HepG2 (cell line): Measurements from ENCODE around the gene ZNF132. TPM values are rescaled to one million over a fixed set of nuclear protein-coding genes. Genes with fewer than 3 reads are reported as not detected.

Experiments
- ETV5 ChIP-seq: IDR thresholded peaks from 2 replicates; pipeline ENCODE4 v1.6.1; 2018; ENCODE audit warnings: missing biosample characterization, missing genetic modification reagents, inconsistent platforms, borderline replicate concordance
- HNRNPK ChIP-seq: fragments of 200-400 bp; formaldehyde crosslinking; IDR thresholded peaks from 2 replicates; pipeline ENCODE4 v1.6.1; 2018; ENCODE audit warnings: low read length, low read depth, moderate library complexity, mild to moderate bottlenecking; ENCODE audit not compliant: poor library complexity, severe bottlenecking
- KDM1A ChIP-seq: IDR thresholded peaks from 2 replicates; pipeline ENCODE4 v1.6.1; 2016; ENCODE audit warnings: missing compliant biosample characterization
- MTF2 ChIP-seq: sonication (generic); formaldehyde crosslinking; IDR thresholded peaks from 2 replicates; pipeline ENCODE4 v1.5.0; 2020; ENCODE audit warnings: missing genetic modification reagents, borderline replicate concordance
- MXD1 ChIP-seq: sonication (generic); formaldehyde crosslinking; IDR thresholded peaks from 2 replicates; pipeline ENCODE4 v1.4.0; 2020; ENCODE audit warnings: mild to moderate bottlenecking, missing genetic modification reagents
- POLR2A ChIP-seq, 2 experiments: IDR thresholded peaks; 2 replicates each; pipeline ENCODE4 v1.6.1; 2011; ENCODE audit warnings: low read depth in 2 of 2, low read length in 2 of 2, mild to moderate bottlenecking in 1 of 2, moderate library complexity in 1 of 2; ENCODE audit not compliant: insufficient read depth in 1 of 2
- RAD21 ChIP-seq: fragments of 450-650 bp; formaldehyde crosslinking; IDR thresholded peaks from 2 replicates; pipeline ENCODE4 v1.5.0; 2020; ENCODE audit warnings: mild to moderate bottlenecking
- RBAK ChIP-seq: sonication (generic); formaldehyde crosslinking; IDR thresholded peaks from 2 replicates; pipeline ENCODE4 v1.5.1; 2020; ENCODE audit warnings: mild to moderate bottlenecking, missing genetic modification reagents
- SNRNP70 ChIP-seq: fragments of 200-400 bp; formaldehyde crosslinking; IDR thresholded peaks from 2 replicates; pipeline ENCODE4 v1.6.1; 2017; ENCODE audit warnings: mild to moderate bottlenecking, low read depth, low read length, moderate library complexity
- SP1 ChIP-seq, 2 experiments: fragments of 450-650 bp in 1 of 2; sonication (generic) in 1 of 2; formaldehyde crosslinking in 1 of 2; IDR thresholded peaks; 2 replicates each; pipeline versions ENCODE4 v1.4.0 to v1.6.1; 2016 to 2020; ENCODE audit warnings: missing genetic modification reagents in 1 of 2
- ZBTB37 ChIP-seq: sonication (generic); formaldehyde crosslinking; IDR thresholded peaks from 2 replicates; pipeline ENCODE4 v1.4.0; 2020; ENCODE audit warnings: mild to moderate bottlenecking, missing genetic modification reagents
- ZFP90 ChIP-seq: sonication (generic); formaldehyde crosslinking; IDR thresholded peaks from 2 replicates; pipeline ENCODE4 v1.8.0; 2022; ENCODE audit warnings: missing genetic modification reagents, mild to moderate bottlenecking, inconsistent platforms, borderline replicate concordance
- ZMYM2 ChIP-seq: sonication (generic); formaldehyde crosslinking; IDR thresholded peaks from 2 replicates; pipeline ENCODE4 v1.8.0; 2022; ENCODE audit warnings: mild to moderate bottlenecking, missing genetic modification reagents
- ZNF205 ChIP-seq: IDR thresholded peaks from 2 replicates; pipeline ENCODE4 v1.6.1; 2018; ENCODE audit warnings: missing biosample characterization, missing genetic modification reagents
- ZNF292 ChIP-seq: sonication (generic); formaldehyde crosslinking; IDR thresholded peaks from 2 replicates; pipeline ENCODE4 v1.8.1; 2022; ENCODE audit warnings: mild to moderate bottlenecking, low read depth, missing genetic modification reagents, borderline replicate concordance
- ZNF335 ChIP-seq: sonication (generic); formaldehyde crosslinking; IDR thresholded peaks from 2 replicates; pipeline ENCODE4 v1.4.0; 2020; ENCODE audit warnings: missing genetic modification reagents
- ZNF746 ChIP-seq: sonication (generic); formaldehyde crosslinking; IDR thresholded peaks from 2 replicates; pipeline ENCODE4 v1.8.0; 2022; ENCODE audit warnings: mild to moderate bottlenecking, missing genetic modification reagents
- ZNF761 ChIP-seq: sonication (generic); formaldehyde crosslinking; conservative IDR thresholded peaks from 2 replicates; pipeline ENCODE4 v1.4.0; 2020; ENCODE audit warnings: mild to moderate bottlenecking, missing genetic modification reagents
- ZZZ3 ChIP-seq: sonication (generic); formaldehyde crosslinking; IDR thresholded peaks from 2 replicates; pipeline ENCODE4 v1.4.0; 2020; ENCODE audit warnings: missing genetic modification reagents, mild to moderate bottlenecking, borderline replicate concordance
- polyA plus RNA-seq, 8 experiments: library from polyadenylated mRNA; depleted of rRNA in 3 of 8; stranded (reverse) in 7 of 8; unstranded in 1 of 8; fragments of >200 nt; fragmentation: Illumina TruSeq in 4 of 8; extraction: Trizol in 4 of 8; gene quantifications; 2 replicates each; pipeline versions ENCODE4 v1.2.1 to v1.2.3, GENCODE V29; 2011 to 2016; ENCODE audit warnings: low read depth in 4 of 8, missing spikeins in 1 of 8, mixed read lengths in 1 of 8; ENCODE audit not compliant: insufficient read depth in 1 of 8
- total RNA-seq, 5 experiments: library from RNA; depleted of rRNA; stranded (reverse); fragments of >200 nt; fragmentation: Illumina TruSeq; extraction: Trizol; gene quantifications; 2 replicates each; pipeline ENCODE4 v1.2.3, GENCODE V29; 2016; ENCODE audit warnings: low read depth in 1 of 5
- TF ChIP-seq, protein P1 (sequence below): sonication (generic); formaldehyde crosslinking; IDR thresholded peaks from 2 replicates; pipeline ENCODE4 v1.4.0; 2020; ENCODE audit warnings: mild to moderate bottlenecking, missing genetic modification reagents, borderline replicate concordance

ZNF132 gene
- total and polyA plus RNA-seq, 2 of the 13 experiments (the other 11 are each of a cell fraction or from before 2014, with no cell fraction given), result not detected

GRCh38 chr19:58466760-58467589, 27.0 kb upstream of the ZNF132 start, which contains the start of gene ZNF324 (continued):
- TF ChIP-seq MXD1, result no peak
- no peak for TF ChIP-seq RBAK (CRISPR knock-in tag)
- no peak for TF ChIP-seq KDM1A (CRISPR knock-in tag)
- no peak for TF ChIP-seq HNRNPK
- no peak for TF ChIP-seq MTF2 (CRISPR knock-in tag)
- no peak; the same call in 1 of the 2 replicates for TF ChIP-seq ZNF761 (CRISPR knock-in tag)
- TF ChIP-seq SNRNP70, result no peak
- TF ChIP-seq, protein P1, sequence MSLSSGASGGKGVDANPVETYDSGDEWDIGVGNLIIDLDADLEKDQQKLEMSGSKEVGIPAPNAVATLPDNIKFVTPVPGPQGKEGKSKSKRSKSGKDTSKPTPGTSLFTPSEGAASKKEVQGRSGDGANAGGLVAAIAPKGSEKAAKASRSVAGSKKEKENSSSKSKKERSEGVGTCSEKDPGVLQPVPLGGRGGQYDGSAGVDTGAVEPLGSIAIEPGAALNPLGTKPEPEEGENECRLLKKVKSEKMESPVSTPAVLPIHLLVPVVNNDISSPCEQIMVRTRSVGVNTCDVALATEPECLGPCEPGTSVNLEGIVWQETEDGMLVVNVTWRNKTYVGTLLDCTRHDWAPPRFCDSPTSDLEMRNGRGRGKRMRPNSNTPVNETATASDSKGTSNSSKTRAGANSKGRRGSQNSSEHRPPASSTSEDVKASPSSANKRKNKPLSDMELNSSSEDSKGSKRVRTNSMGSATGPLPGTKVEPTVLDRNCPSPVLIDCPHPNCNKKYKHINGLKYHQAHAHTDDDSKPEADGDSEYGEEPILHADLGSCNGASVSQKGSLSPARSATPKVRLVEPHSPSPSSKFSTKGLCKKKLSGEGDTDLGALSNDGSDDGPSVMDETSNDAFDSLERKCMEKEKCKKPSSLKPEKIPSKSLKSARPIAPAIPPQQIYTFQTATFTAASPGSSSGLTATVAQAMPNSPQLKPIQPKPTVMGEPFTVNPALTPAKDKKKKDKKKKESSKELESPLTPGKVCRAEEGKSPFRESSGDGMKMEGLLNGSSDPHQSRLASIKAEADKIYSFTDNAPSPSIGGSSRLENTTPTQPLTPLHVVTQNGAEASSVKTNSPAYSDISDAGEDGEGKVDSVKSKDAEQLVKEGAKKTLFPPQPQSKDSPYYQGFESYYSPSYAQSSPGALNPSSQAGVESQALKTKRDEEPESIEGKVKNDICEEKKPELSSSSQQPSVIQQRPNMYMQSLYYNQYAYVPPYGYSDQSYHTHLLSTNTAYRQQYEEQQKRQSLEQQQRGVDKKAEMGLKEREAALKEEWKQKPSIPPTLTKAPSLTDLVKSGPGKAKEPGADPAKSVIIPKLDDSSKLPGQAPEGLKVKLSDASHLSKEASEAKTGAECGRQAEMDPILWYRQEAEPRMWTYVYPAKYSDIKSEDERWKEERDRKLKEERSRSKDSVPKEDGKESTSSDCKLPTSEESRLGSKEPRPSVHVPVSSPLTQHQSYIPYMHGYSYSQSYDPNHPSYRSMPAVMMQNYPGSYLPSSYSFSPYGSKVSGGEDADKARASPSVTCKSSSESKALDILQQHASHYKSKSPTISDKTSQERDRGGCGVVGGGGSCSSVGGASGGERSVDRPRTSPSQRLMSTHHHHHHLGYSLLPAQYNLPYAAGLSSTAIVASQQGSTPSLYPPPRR (CRISPR knock-in tag), result no peak; the same call in 1 of the 2 replicates
- no peak for TF ChIP-seq ZNF746 (CRISPR knock-in tag)
- TF ChIP-seq ZNF335 (CRISPR knock-in tag), result peak; percentile 66; the same call in 1 of the 2 replicates
- TF ChIP-seq SP1 (IDR thresholded peaks at IDR 0.05), result no peak
- TF ChIP-seq SP1 (CRISPR knock-in tag; IDR thresholded peaks at IDR 0.05), result peak; percentile 63
- TF ChIP-seq ZBTB37 (CRISPR knock-in tag), result no peak
- TF ChIP-seq ZNF205 (CRISPR knock-in tag), result no peak
- no peak for TF ChIP-seq ZZZ3
- peak; percentile 64 to 74 for TF ChIP-seq POLR2A (IDR thresholded peaks at IDR 0.05; ENCODE audit: insufficient read depth in 1 of 2, low read depth in 2 of 2, low read length in 2 of 2)
- TF ChIP-seq ETV5 (CRISPR knock-in tag), result peak; percentile 53; the same call in 1 of the 2 replicates
- no peak for TF ChIP-seq ZNF292
- TF ChIP-seq RAD21 (CRISPR knock-in tag), result no peak
- TF ChIP-seq ZMYM2 (CRISPR knock-in tag), result no peak
- peak; percentile 36; the same call in 1 of the 2 replicates for TF ChIP-seq ZFP90 (CRISPR knock-in tag)
